Lung (tissue), 12 donors: Measurements from ENCODE around the gene SPINK13. TPM values are rescaled to one million over a fixed set of nuclear protein-coding genes. Genes with fewer than 3 reads are reported as not detected.
A peak's percentile ranks its signal among the peaks of the same experiment; 100 is the strongest.
"Not testable (repeated sequence)": the region's sequence is repeated elsewhere in the genome, so short reads cannot be mapped to it uniquely, and the experiment has no call there.

Experiments used
- ATAC-seq: fragments of 200-7000 bp; cut with Tn5 transposase; one replicate; pipeline ENCODE4 v1.9.1; 2020; ENCODE audit warnings: moderate number of reproducible peaks; ENCODE audit not compliant: insufficient read depth, low FRiP score
- DNase-seq, 3 donors: peaks; one replicate each; pipeline ENCODE4 v3.0.0-alpha.2; 2013 to 2017
- H3K27ac ChIP-seq, 2 donors: one replicate each; pipeline ENCODE4 v1.5.1; 2013; ENCODE audit warnings: mild to moderate bottlenecking in 2 of 2, moderate library complexity in 2 of 2, control low read depth in 1 of 2, inconsistent platforms in 1 of 2, low read depth in 1 of 2, low read length in 1 of 2
- H3K27me3 ChIP-seq, 3 donors: one replicate each; pipeline ENCODE4 v1.5.1; 2013; ENCODE audit warnings: low read length in 2 of 3; ENCODE audit not compliant: control insufficient read depth in 3 of 3, insufficient read depth in 3 of 3
- H3K36me3 ChIP-seq, 4 donors: one replicate each; pipeline ENCODE4 v1.5.1; 2013; ENCODE audit warnings: low read length in 4 of 4, mild to moderate bottlenecking in 1 of 4, moderate library complexity in 1 of 4; ENCODE audit not compliant: control insufficient read depth in 4 of 4, insufficient read depth in 4 of 4
- H3K4me1 ChIP-seq, 5 donors: one replicate each; pipeline ENCODE4 v1.5.1; 2013; ENCODE audit warnings: low read length in 5 of 5, mild to moderate bottlenecking in 2 of 5, moderate library complexity in 1 of 5; ENCODE audit not compliant: control insufficient read depth in 5 of 5, insufficient read depth in 5 of 5
- H3K4me3 ChIP-seq: one replicate; pipeline ENCODE4 v1.5.1; 2013; ENCODE audit warnings: mild to moderate bottlenecking, control low read depth, moderate library complexity
- H3K9ac ChIP-seq, 2 donors: one replicate each; pipeline ENCODE4 v1.5.1; 2013; ENCODE audit warnings: low read length in 2 of 2, control low read depth in 1 of 2; ENCODE audit not compliant: insufficient read depth in 1 of 2
- H3K9me3 ChIP-seq, 4 donors: one replicate each; pipeline ENCODE4 v1.5.1; 2013; ENCODE audit warnings: low read length in 3 of 4, mild to moderate bottlenecking in 1 of 4, moderate library complexity in 1 of 4; ENCODE audit not compliant: control insufficient read depth in 4 of 4, insufficient read depth in 3 of 4
- WGBS, 2 donors: extraction: QIAGEN DNeasy Blood & Tissue Kit; methylation state at CpG; one replicate each; pipeline ENCODE4 v1.1.7; 2013; 5-methylcytosine and 5-hydroxymethylcytosine counted together
- polyA plus RNA-seq, 2 donors: library from polyadenylated mRNA; stranded (reverse); fragments of 200-250 nt; gene quantifications; one replicate each; pipeline ENCODE4 v1.2.1, GENCODE V29; 2013
- total RNA-seq, 2 donors: library from RNA; depleted of rRNA in 1 of 2; stranded (reverse); fragments of >200 nt in 1 of 2; gene quantifications; one replicate each; pipeline ENCODE4 v1.2.1, GENCODE V29; 2014 to 2021
- TF ChIP-seq, protein P1 (sequence below): IDR thresholded peaks from 2 replicates; pipeline ENCODE4 v1.5.1; 2012; ENCODE audit warnings: mild to moderate bottlenecking; ENCODE audit errors: control extremely low read depth, extremely low read depth
- donor health status: control.
- donor health status: control.
- donor health status: Bipolar disorder and iron deficiency.
- donor health status: healthy.
- donor health status: DM: yes; HTN: yes; CAD: no.

The SPINK13 gene
- total and polyA plus RNA-seq, 4 donors = not detected

DNA sequence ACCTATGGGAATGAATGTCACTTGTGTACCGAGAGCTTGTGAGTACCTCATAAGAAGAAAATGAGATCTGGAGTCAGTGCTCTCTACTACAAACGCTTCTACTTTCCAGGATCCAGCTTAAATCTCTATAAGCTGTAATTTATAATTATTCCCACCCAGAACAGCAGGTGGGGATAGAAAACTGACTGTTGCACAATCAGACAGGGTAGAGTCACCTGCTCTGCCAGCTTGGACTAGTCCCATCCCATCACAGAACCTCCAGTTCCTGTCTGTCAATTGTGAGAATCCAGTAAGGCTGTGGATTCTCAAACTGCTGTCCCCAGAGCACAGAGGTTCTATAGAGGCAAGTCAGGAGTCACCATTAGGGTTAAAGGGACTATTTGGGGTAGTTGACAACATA is 45.6 kb downstream of the SPINK13 start:
- Histone ChIP-seq H3K9ac (no peak overlapping the region), H3K27me3 (no peaks in the 10 kb centered on the region), H3K4me3 (no peak overlapping the region), H3K27ac (no peak overlapping the region), H3K36me3 (peaks cover 0 to 1% (median 0%) of the 10 kb centered on the region in 4 donors), H3K9me3 (no peaks in the 10 kb centered on the region), H3K4me1 (peaks cover 0 to 2% (median 0%) of the 10 kb centered on the region in 5 donors)
- WGBS, 2 donors = 88 to 89% methylated on average over 2 of the region's 2 CpGs
- DNase-seq (no peak), ATAC-seq (no peak)
- TF ChIP-seq, protein P1, sequence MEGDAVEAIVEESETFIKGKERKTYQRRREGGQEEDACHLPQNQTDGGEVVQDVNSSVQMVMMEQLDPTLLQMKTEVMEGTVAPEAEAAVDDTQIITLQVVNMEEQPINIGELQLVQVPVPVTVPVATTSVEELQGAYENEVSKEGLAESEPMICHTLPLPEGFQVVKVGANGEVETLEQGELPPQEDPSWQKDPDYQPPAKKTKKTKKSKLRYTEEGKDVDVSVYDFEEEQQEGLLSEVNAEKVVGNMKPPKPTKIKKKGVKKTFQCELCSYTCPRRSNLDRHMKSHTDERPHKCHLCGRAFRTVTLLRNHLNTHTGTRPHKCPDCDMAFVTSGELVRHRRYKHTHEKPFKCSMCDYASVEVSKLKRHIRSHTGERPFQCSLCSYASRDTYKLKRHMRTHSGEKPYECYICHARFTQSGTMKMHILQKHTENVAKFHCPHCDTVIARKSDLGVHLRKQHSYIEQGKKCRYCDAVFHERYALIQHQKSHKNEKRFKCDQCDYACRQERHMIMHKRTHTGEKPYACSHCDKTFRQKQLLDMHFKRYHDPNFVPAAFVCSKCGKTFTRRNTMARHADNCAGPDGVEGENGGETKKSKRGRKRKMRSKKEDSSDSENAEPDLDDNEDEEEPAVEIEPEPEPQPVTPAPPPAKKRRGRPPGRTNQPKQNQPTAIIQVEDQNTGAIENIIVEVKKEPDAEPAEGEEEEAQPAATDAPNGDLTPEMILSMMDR = no peak

DNA sequence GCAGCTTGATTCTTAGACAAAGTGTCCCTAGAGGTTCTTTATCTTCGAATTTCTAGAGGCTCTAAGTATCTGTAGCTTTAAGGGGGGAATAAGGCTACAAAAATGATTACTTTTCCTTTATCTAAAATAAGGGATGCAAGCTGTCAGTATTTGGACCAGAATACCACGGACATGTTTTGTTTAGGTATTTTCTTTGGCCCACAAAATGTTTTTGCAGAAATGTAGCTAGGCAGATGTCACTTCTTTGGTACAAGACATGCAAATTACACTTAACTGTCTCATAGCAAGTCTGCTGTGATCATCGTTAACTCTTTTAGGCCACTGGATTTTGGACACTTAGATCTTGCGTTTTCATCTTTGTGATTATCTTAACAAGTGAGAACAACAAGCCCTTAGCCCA is 46.1 kb downstream of the SPINK13 start:
- H3K4me1 ChIP-seq = peaks cover 0 to 2% (median 0%) of the 10 kb centered on the region in 5 donors
- peaks cover 0 to 1% (median 0%) of the 10 kb centered on the region in 4 donors for H3K36me3 ChIP-seq
- DNase-seq = no peak
- H3K9me3 ChIP-seq = no peaks in the 10 kb centered on the region
- WGBS, 2 donors = 58 to 79% methylated on average over 4 of the region's 4 CpGs
- H3K27ac ChIP-seq = no peak overlapping the region
- no peak for ATAC-seq
- no peak overlapping the region for H3K4me3 ChIP-seq
- no peak overlapping the region for H3K9ac ChIP-seq
- TF ChIP-seq, protein P1 = no peak
- H3K27me3 ChIP-seq = no peaks in the 10 kb centered on the region

DNA sequence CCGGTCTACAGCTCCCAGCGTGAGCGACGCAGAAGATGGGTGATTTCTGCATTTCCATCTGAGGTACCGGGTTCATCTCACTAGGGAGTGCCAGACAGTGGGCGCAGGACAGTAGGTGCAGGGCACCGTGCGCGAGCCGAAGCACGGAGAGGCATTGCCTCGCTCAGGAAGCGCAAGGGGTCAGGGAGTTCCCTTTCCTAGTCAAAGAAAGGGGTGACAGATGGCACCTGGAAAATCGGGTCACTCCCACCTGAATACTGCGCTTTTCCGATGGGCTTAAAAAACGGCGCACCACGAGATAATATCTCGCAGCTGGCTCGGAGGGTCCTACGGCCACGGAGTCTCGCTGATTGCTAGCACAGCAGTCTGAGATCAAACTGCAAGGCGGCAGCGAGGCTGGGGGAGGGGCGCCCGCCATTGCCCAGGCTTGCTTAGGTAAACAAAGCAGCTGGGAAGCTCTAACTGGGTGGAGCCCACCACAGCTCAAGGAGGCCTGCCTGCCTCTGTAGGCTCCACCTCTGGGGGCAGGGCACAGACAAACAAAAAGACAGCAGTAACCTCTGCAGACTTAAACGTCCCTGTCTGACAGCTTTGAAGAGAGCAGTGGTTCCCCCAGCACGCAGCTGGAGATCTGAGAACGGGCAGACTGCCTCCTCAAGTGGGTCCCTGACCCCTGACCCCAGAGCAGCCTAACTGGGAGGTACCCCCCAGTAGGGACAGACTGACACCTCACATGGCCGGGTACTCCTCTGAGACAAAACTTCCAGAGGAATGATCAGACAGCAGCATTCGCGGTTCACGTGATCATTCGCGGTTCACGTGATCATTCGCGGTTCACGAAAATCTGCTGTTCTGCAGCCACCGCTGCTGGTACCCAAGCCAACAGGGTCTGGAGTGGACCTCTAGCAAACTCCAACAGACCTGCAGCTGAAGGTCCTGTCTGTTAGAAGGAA is 51.7 kb downstream of the SPINK13 start:
- H3K27ac ChIP-seq, H3K4me1 ChIP-seq, H3K36me3 ChIP-seq, ATAC-seq, H3K9me3 ChIP-seq, H3K27me3 ChIP-seq, H3K4me3 ChIP-seq: not testable (repeated sequence)
- H3K9ac ChIP-seq = peak overlapping the region in 1 of 2 donors; percentile 5
- peak in 2 of 3 donors; percentile 6 to 17 for DNase-seq
- WGBS, 2 donors = 11 to 55% methylated on average over 39 to 41 of the region's 42 CpGs

DNA sequence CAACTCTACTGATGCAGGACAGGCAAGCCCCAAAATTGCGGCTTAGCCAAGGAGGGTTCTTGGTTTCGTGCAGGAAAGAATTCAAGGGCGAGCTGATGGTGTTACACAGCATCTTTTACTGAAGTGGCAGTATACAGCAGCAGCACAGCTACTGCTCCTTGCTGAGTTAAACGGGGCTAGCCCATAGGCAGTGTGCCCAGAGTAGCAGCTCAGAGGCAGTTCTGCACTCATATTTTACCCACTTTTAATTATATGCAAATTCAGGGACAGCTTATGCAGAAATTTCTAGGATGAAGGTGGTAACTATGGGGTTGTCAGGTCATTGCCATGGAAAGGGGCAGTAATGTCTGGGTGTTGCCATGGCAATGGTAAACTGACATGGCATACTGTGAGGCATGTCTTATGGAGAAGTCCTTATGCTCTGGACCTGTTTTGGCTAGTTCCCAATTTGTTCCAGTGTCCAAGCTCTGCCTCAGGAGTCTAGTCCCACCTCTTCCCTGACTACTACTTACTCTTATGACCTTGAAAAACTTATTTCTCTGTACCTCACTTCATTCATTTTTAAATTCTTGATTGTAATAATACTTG is 64.8 kb downstream of the SPINK13 start:
- Histone ChIP-seq H3K4me3 (no peak overlapping the region), H3K4me1 (no peaks in the 10 kb centered on the region), H3K9me3 (no peaks in the 10 kb centered on the region), H3K9ac (no peak overlapping the region), H3K36me3 (peaks cover 0 to 2% (median 0%) of the 10 kb centered on the region in 4 donors), H3K27ac (no peak overlapping the region), H3K27me3 (no peaks in the 10 kb centered on the region)
- no peak for ATAC-seq
- TF ChIP-seq, protein P1 = no peak
- no peak for DNase-seq
- WGBS, 2 donors = 91 to 92% methylated on average over 4 of the region's 4 CpGs
